GM12891 (cell line): Measurements from ENCODE around the gene NAA15.

Experiments used
- PAX5 ChIP-seq: IDR thresholded peaks from 2 replicates; pipeline ENCODE4 v1.6.1; 2011; ENCODE audit warnings: low read length, moderate library complexity, mild to moderate bottlenecking; ENCODE audit not compliant: insufficient read depth, severe bottlenecking
- POLR2A ChIP-seq: IDR thresholded peaks from 2 replicates; pipeline ENCODE4 v1.6.1; 2011; ENCODE audit warnings: low read depth, low read length, control low read depth
- POLR2AphosphoS5 ChIP-seq: IDR thresholded peaks from 2 replicates; pipeline ENCODE4 v1.6.1; 2011; ENCODE audit warnings: low read depth, low read length, control low read depth
- POU2F2 ChIP-seq: IDR thresholded peaks from 2 replicates; pipeline ENCODE4 v1.6.1; 2011; ENCODE audit warnings: low read depth, mild to moderate bottlenecking, control low read depth, low read length, moderate library complexity
- SPI1 ChIP-seq: IDR thresholded peaks from 2 replicates; pipeline ENCODE4 v1.6.1; 2011; ENCODE audit warnings: low read depth, low read length, control low read depth
- TAF1 ChIP-seq: IDR thresholded peaks from 2 replicates; pipeline ENCODE4 v1.6.1; 2011; ENCODE audit warnings: low read depth, low read length, control low read depth

DNA sequence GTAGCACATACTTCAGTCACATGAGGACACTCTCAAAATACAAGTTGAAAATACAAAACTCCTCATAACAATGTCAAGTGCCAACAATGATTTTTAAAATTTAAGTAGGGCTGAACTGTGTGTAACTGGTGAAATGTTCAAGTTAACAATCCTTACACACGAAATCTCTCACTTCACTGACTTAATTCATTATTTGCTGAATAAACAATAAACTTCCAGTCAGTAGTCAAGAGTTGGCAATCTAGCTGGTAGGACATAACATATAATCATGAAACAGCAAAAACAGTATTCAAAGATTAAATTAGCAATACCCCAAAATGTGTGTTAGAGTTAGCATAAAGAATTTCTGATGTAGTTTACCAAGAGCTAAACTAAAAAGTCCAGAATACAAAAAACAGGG is 150.7 kb downstream of the NAA15 start:
- TF ChIP-seq POLR2A = no peak
- TF ChIP-seq POLR2AphosphoS5 = no peak
- no peak for TF ChIP-seq TAF1
- no peak for TF ChIP-seq POU2F2
- no peak for TF ChIP-seq PAX5
- no peak for TF ChIP-seq SPI1
